Measurements from ENCODE around the gene CTNND2.

DNA sequence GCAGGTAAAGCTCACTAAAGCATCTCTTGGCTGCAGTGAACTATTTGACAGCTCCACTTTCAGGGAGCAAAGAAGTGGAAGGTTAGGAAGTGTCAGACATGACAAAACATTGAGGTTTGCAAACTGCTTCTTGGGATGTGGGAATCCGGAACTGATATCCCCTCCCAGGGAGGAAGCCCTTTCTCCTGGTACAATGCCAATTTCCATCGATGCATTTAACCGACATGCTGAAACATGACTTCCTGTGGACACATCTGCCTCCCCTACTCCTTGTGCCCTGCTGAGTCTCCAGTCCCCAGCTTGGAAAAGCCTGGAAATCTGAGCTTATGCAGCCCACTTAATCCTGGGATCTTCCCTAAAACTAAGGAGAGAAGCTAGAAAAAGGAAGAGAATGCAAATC, 820.1 kb downstream of the CTNND2 start:
- TF ChIP-seq, protein P1, sequence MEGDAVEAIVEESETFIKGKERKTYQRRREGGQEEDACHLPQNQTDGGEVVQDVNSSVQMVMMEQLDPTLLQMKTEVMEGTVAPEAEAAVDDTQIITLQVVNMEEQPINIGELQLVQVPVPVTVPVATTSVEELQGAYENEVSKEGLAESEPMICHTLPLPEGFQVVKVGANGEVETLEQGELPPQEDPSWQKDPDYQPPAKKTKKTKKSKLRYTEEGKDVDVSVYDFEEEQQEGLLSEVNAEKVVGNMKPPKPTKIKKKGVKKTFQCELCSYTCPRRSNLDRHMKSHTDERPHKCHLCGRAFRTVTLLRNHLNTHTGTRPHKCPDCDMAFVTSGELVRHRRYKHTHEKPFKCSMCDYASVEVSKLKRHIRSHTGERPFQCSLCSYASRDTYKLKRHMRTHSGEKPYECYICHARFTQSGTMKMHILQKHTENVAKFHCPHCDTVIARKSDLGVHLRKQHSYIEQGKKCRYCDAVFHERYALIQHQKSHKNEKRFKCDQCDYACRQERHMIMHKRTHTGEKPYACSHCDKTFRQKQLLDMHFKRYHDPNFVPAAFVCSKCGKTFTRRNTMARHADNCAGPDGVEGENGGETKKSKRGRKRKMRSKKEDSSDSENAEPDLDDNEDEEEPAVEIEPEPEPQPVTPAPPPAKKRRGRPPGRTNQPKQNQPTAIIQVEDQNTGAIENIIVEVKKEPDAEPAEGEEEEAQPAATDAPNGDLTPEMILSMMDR (conservative IDR thresholded peaks at IDR 0.05; ENCODE audit: low read depth, low read length), result no peak
- TF ChIP-seq EZH2 (IDR thresholded peaks at IDR 0.05; ENCODE audit: borderline replicate concordance, low read depth, low read length, poor library complexity, severe bottlenecking), result no peak

Measured in A673 (cell line).